Measurements from ENCODE around the gene HTT-AS.

GRCh38 chr4:3077796-3078195, 3.5 kb upstream of the HTT-AS start:
- no peak for TF ChIP-seq CTCF (IDR thresholded peaks at IDR 0.05)
- TF ChIP-seq ZFX (IDR thresholded peaks at IDR 0.05; ENCODE audit: borderline replicate concordance): no peak
